HepG2 (cell line): ENCODE data around the gene AKAP6.

Experiments used
- BHLHE40 ChIP-seq: IDR thresholded peaks from 2 replicates; pipeline ENCODE4 v1.6.1; 2011; ENCODE audit warnings: low read length, improper control_type of control experiment
- FOSL2 ChIP-seq: sonication (generic); formaldehyde crosslinking; IDR thresholded peaks from 2 replicates; pipeline ENCODE4 v1.4.0; 2020; ENCODE audit warnings: missing genetic modification reagents
- HCFC1 ChIP-seq: fragments of 150-350 bp; IDR thresholded peaks from 2 replicates; pipeline ENCODE4 v1.6.1; 2014; ENCODE audit warnings: low read depth, low read length
- KDM1A ChIP-seq: IDR thresholded peaks from 2 replicates; pipeline ENCODE4 v1.6.1; 2016; ENCODE audit warnings: missing compliant biosample characterization
- MAFF ChIP-seq: IDR thresholded peaks from 2 replicates; pipeline ENCODE4 v1.6.1; 2011; ENCODE audit warnings: low read depth, low read length, improper control_type of control experiment
- NFRKB ChIP-seq: fragments of 450-650 bp; IDR thresholded peaks from 2 replicates; pipeline ENCODE4 v1.6.1; 2017
- NR1H2 ChIP-seq: sonication (generic); formaldehyde crosslinking; IDR thresholded peaks from 2 replicates; pipeline ENCODE4 v1.8.1; 2022; ENCODE audit warnings: low read depth, missing genetic modification reagents, borderline replicate concordance
- SKI ChIP-seq: fragments of 450-650 bp; IDR thresholded peaks from one replicate; pipeline ENCODE4 v1.6.1; 2018; ENCODE audit warnings: mild to moderate bottlenecking; ENCODE audit not compliant: partially characterized antibody
- SMARCC2 ChIP-seq: fragments of 450-650 bp; IDR thresholded peaks from 2 replicates; pipeline ENCODE4 v1.6.1; 2017; ENCODE audit warnings: antibody characterized with exemption, mild to moderate bottlenecking
- TAF1 ChIP-seq: sonication (generic); formaldehyde crosslinking; IDR thresholded peaks from 2 replicates; pipeline ENCODE4 v1.4.0; 2020; ENCODE audit warnings: missing genetic modification reagents
- USF2 ChIP-seq, 2 experiments: sonication (generic) in 1 of 2; formaldehyde crosslinking in 1 of 2; IDR thresholded peaks; 2 replicates each; pipeline versions ENCODE4 v1.5.1 to v1.6.1; 2011 to 2020; ENCODE audit warnings: borderline replicate concordance in 1 of 2, low read depth in 1 of 2, low read length in 1 of 2, mild to moderate bottlenecking in 1 of 2, missing genetic modification reagents in 1 of 2, moderate library complexity in 1 of 2
- ZBTB43 ChIP-seq: sonication (generic); formaldehyde crosslinking; conservative IDR thresholded peaks from 2 replicates; pipeline ENCODE4 v1.4.0; 2020; ENCODE audit warnings: missing genetic modification reagents
- ZFP36L2 ChIP-seq: sonication (generic); formaldehyde crosslinking; IDR thresholded peaks from 2 replicates; pipeline ENCODE4 v1.4.0; 2020; ENCODE audit warnings: missing genetic modification reagents
- ZNF432 ChIP-seq: sonication (generic); formaldehyde crosslinking; IDR thresholded peaks from 2 replicates; pipeline ENCODE4 v1.5.0; 2020; ENCODE audit warnings: missing genetic modification reagents, mild to moderate bottlenecking, borderline replicate concordance

GRCh38 chr14:32650030-32650429 lies 320.9 kb downstream of the AKAP6 start:
- TF ChIP-seq KDM1A (CRISPR knock-in tag) = no peak
- no peak for TF ChIP-seq TAF1 (CRISPR knock-in tag)
- TF ChIP-seq BHLHE40 = no peak
- no peak for TF ChIP-seq NR1H2 (CRISPR knock-in tag)
- no peak for TF ChIP-seq MAFF
- no peak for TF ChIP-seq USF2 (IDR thresholded peaks at IDR 0.05; ENCODE audit: low read depth, low read length)
- no peak for TF ChIP-seq USF2 (CRISPR knock-in tag; IDR thresholded peaks at IDR 0.05; ENCODE audit: borderline replicate concordance)
- TF ChIP-seq ZFP36L2 (CRISPR knock-in tag) = no peak
- no peak for TF ChIP-seq HCFC1
- TF ChIP-seq SKI = no peak
- TF ChIP-seq FOSL2 (CRISPR knock-in tag) = no peak
- TF ChIP-seq ZNF432 = no peak
- no peak for TF ChIP-seq SMARCC2
- no peak for TF ChIP-seq ZBTB43 (CRISPR knock-in tag)
- no peak for TF ChIP-seq NFRKB
